Esophagus mucosa (tissue), 1 donor: ENCODE results near the gene PCDHA4. TPM values are rescaled to one million over a fixed set of nuclear protein-coding genes. Genes with fewer than 3 reads are reported as not detected.

ENCODE experiments used
- ATAC-seq: fragments of 200-7000 bp; cut with Tn5 transposase; one replicate; pipeline ENCODE4 v1.9.1; 2020
- total RNA-seq: library from RNA; stranded (reverse); gene quantifications from one replicate; pipeline ENCODE4 v1.2.4, GENCODE V29; 2023
- donor health status: DM: yes; HTN: yes; CAD: no.

The PCDHA4 gene
- total RNA-seq, 1 donor from 2014 or later: 0.20 TPM

DNA sequence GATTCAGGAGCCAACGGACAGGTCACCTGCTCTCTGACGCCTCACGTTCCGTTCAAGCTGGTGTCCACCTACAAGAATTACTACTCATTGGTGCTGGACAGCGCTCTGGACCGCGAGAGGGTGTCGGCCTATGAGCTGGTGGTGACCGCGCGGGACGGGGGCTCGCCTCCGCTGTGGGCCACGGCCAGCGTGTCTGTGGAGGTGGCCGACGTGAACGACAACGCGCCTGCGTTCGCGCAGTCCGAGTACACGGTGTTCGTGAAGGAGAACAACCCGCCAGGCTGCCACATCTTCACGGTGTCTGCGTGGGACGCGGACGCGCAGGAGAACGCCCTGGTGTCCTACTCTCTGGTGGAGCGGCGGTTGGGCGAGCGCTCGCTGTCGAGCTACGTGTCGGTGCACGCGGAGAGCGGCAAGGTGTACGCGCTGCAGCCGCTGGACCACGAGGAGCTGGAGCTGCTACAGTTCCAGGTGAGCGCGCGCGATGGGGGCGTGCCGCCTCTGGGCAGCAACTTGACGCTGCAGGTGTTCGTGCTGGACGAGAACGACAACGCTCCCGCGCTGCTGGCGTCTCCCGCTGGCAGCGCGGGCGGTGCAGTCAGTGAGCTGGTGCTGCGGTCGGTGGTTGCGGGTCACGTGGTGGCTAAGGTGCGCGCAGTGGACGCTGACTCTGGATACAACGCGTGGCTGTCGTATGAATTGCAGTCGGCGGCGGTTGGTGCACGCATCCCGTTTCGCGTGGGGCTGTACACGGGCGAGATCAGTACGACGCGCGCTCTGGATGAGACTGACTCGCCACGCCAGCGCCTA, 50.5 kb downstream of the PCDHA4 start:
- no peak for ATAC-seq

DNA sequence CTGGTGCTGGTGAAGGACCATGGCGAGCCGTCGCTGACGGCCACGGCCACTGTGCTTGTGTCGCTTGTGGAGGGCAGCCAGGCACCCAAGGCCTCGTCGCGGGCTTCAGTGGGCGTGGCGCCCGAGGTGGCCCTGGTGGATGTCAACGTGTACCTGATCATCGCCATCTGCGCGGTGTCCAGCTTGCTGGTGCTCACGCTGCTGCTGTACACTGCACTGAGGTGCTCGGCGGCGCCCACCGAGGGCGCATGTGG, 51.0 kb downstream of the PCDHA4 start:
- no peak for ATAC-seq

DNA sequence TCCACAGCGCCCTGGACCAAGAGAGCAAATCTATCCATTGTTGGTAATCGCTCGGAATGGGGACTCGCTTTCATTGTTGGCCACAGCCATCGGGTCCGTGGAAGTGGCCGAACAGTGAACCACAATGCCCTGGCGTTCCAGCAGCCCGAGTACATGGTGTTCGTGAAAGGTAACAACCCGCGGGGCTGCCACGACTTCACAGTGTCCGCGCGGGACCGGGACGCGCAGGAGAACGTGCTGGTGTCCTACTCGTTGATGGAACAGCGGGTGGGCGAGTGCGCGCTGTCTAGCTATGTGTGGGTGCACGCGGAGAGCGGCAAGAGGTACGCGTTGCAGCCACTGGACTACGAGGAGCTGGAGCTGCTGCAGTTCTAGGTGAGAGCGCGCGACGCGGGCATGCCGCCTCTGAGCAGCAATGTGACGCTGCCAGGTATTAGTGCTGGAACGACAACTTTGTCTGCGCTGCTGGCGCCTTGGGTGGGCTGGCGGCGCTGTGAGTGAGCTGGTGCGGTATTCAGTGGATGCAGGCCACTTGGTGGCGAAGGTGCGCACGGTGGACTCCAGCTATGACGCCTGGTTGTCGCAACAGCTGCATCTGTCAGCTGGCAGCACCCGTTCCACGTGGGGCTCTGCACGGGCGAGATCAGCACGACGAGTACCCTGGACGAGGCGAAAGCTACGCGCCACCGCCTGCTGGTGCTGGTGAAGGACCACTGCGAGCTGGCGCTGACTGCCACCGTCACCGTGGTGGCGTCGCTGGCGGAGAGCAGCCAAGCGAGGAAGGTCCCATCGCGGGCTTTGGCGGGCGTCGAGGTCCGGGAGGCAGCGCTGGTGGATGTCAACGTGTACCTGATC, 55.8 kb downstream of the PCDHA4 start:
- no peak for ATAC-seq

Other genes starting within 250 kb of the PCDHA4 start
- gene SRA1, start 249.6 kb upstream of the PCDHA4 start, total RNA-seq: 28.6 TPM
- 5.2 TPM for gene APBB3, start 242.5 kb upstream of the PCDHA4 start, total RNA-seq
- gene SLC35A4, start 242.2 kb upstream of the PCDHA4 start, total RNA-seq: 52.4 TPM
- 6.7 TPM for gene CD14, start 173.9 kb upstream of the PCDHA4 start, total RNA-seq
- 14.0 TPM for gene TMCO6, start 167.6 kb upstream of the PCDHA4 start, total RNA-seq
- 49.9 TPM for gene NDUFA2, start 159.4 kb upstream of the PCDHA4 start, total RNA-seq
- 58.5 TPM for gene IK, start 159.2 kb upstream of the PCDHA4 start, total RNA-seq
- 19.7 TPM for gene WDR55, start 142.2 kb upstream of the PCDHA4 start, total RNA-seq
- gene DND1, start 133.5 kb upstream of the PCDHA4 start, total RNA-seq: 0.44 TPM
- gene HARS1, start 115.7 kb upstream of the PCDHA4 start, total RNA-seq: 43.0 TPM
- 14.0 TPM for gene HARS2, start 115.6 kb upstream of the PCDHA4 start, total RNA-seq
- gene ZMAT2, start 106.6 kb upstream of the PCDHA4 start, total RNA-seq: 39.7 TPM
- gene PCDHA1, start 20.9 kb upstream of the PCDHA4 start, total RNA-seq: not detected
- 0.04 TPM for gene PCDHA2, start 12.2 kb upstream of the PCDHA4 start, total RNA-seq
- gene PCDHA3, start 6.0 kb upstream of the PCDHA4 start, total RNA-seq: not detected
- gene PCDHA5, start 14.5 kb downstream of the PCDHA4 start, total RNA-seq: 0.08 TPM
- not detected for gene PCDHA6, start 20.9 kb downstream of the PCDHA4 start, total RNA-seq
- 0.08 TPM for gene PCDHA7, start 27.2 kb downstream of the PCDHA4 start, total RNA-seq
- gene PCDHA8, start 34.1 kb downstream of the PCDHA4 start, total RNA-seq: 0.08 TPM
- gene PCDHA9, start 41.3 kb downstream of the PCDHA4 start, total RNA-seq: 0.04 TPM
- gene PCDHA10, start 48.8 kb downstream of the PCDHA4 start, total RNA-seq: 0.08 TPM
- gene PCDHA11, start 61.9 kb downstream of the PCDHA4 start, total RNA-seq: not detected
- not detected for gene PCDHA12, start 68.2 kb downstream of the PCDHA4 start, total RNA-seq
- gene PCDHA13, start 75.1 kb downstream of the PCDHA4 start, total RNA-seq: not detected
- gene PCDHAC1, start 119.2 kb downstream of the PCDHA4 start, total RNA-seq: 0.04 TPM
- gene PCDHAC2, start 159.4 kb downstream of the PCDHA4 start, total RNA-seq: 0.24 TPM
- gene PCDHB1, start 244.3 kb downstream of the PCDHA4 start, total RNA-seq: not detected